Activated CD4-positive, CD25-positive, alpha-beta regulatory T cell treated with anti-CD3 and anti-CD28 coated beads, Interleukin-2, amount 50 U/mL, for 72 hours (primary cell): ENCODE results near the gene TPX2.
A peak's percentile ranks its signal among the peaks of the same experiment; 100 is the strongest.
"Not testable (repeated sequence)": the region's sequence is repeated elsewhere in the genome, so short reads cannot be mapped to it uniquely, and the experiment has no call there.

Experiments used
- DNase-seq: peaks from one replicate; pipeline ENCODE4 v3.0.0; 2021

TPX2 gene

GRCh38 chr20:31721408-31722256, 17.5 kb upstream of the TPX2 start:
- peak; percentile 45 for DNase-seq

- DNase-seq = peak; percentile 66
Observed at GRCh38 chr20:31722257-31723068, 16.6 kb upstream of the TPX2 start, which contains the start of gene BCL2L1. TSS of gene BCL2L1 (minus strand) at chr20:31722868. CDS start at chr20:31722218, 650 bp downstream.

- no peak for DNase-seq
Observed at GRCh38 chr20:31723069-31723318, 16.1 kb upstream of the TPX2 start.

- DNase-seq = peak; percentile 98
Observed at GRCh38 chr20:31723319-31724078, 15.6 kb upstream of the TPX2 start.

- no peak for DNase-seq
Observed at GRCh38 chr20:31731321-31731717, 7.8 kb upstream of the TPX2 start.

GRCh38 chr20:31739550-31739977, 474 bp downstream of the TPX2 start:
- DNase-seq = no peak

- DNase-seq = no peak
Observed at GRCh38 chr20:31740208-31740607, 1.1 kb downstream of the TPX2 start.

- no peak for DNase-seq
Observed at GRCh38 chr20:31740656-31741323, 1.7 kb downstream of the TPX2 start.

- DNase-seq = no peak
Observed at GRCh38 chr20:31746068-31746878, 7.2 kb downstream of the TPX2 start.

- DNase-seq = not testable (repeated sequence)
Observed at GRCh38 chr20:31747028-31747427, 7.9 kb downstream of the TPX2 start.

GRCh38 chr20:31747640-31748039, 8.6 kb downstream of the TPX2 start:
- no peak for DNase-seq

GRCh38 chr20:31749223-31749622, 10.1 kb downstream of the TPX2 start:
- no peak for DNase-seq

- DNase-seq = no peak
Observed at GRCh38 chr20:31751126-31751525, 12.0 kb downstream of the TPX2 start.

- no peak for DNase-seq
Observed at GRCh38 chr20:31757254-31757653, 18.2 kb downstream of the TPX2 start.

- no peak for DNase-seq
Observed at GRCh38 chr20:31758521-31758920, 19.4 kb downstream of the TPX2 start.

- no peak for DNase-seq
Observed at GRCh38 chr20:31758991-31759390, 19.9 kb downstream of the TPX2 start.

GRCh38 chr20:31759836-31760518, 20.9 kb downstream of the TPX2 start:
- DNase-seq = no peak

- DNase-seq = no peak
Observed at GRCh38 chr20:31760519-31761240, 21.6 kb downstream of the TPX2 start.

GRCh38 chr20:31764641-31765305, 25.7 kb downstream of the TPX2 start:
- no peak for DNase-seq

GRCh38 chr20:31767805-31768204, 28.7 kb downstream of the TPX2 start:
- no peak for DNase-seq
